Upper lobe of left lung (tissue), 6 donors: Measurements from ENCODE around the gene SMIM28. TPM values are rescaled to one million over a fixed set of nuclear protein-coding genes. Genes with fewer than 3 reads are reported as not detected.

Source experiments
- ATAC-seq, 2 donors: fragments of 200-7000 bp; cut with Tn5 transposase; one replicate each; pipeline ENCODE4 v1.9.1; 2022; ENCODE audit warnings: mild to moderate bottlenecking in 2 of 2, moderate library complexity in 2 of 2; ENCODE audit not compliant: low FRiP score in 2 of 2
- DNase-seq, 2 donors: peaks; one replicate each; pipeline ENCODE4 v3.0.0-alpha.2; 2019 to 2020
- H3K27ac ChIP-seq, 4 donors: fragments of 200-600 bp; sonication (generic); one replicate each; pipeline ENCODE4 v1.5.1; 2016 to 2019
- H3K27me3 ChIP-seq, 4 donors: fragments of 200-600 bp; sonication (generic); one replicate each; pipeline ENCODE4 v1.5.1; 2017 to 2019
- H3K36me3 ChIP-seq, 4 donors: fragments of 200-600 bp; sonication (generic); one replicate each; pipeline ENCODE4 v1.5.1; 2016 to 2019
- H3K4me1 ChIP-seq, 4 donors: fragments of 200-600 bp; sonication (generic); one replicate each; pipeline ENCODE4 v1.5.1; 2018 to 2019
- H3K4me3 ChIP-seq, 4 donors: fragments of 200-600 bp; sonication (generic); one replicate each; pipeline ENCODE4 v1.5.1; 2017 to 2019; ENCODE audit warnings: mild to moderate bottlenecking in 2 of 4, moderate library complexity in 1 of 4
- H3K9me3 ChIP-seq, 4 donors: fragments of 200-600 bp; sonication (generic); one replicate each; pipeline ENCODE4 v1.5.1; 2018 to 2019
- CTCF ChIP-seq, 6 experiments: fragments of 450-650 bp in 4 of 6; fragments of 200-600 bp in 2 of 6; sonication (generic) in 2 of 6; IDR thresholded peaks; one replicate each; pipeline ENCODE4 v1.5.1; 2016 to 2019; ENCODE audit warnings: antibody characterized with exemption in 6 of 6
- EP300 ChIP-seq, 4 donors: sonication (generic); formaldehyde crosslinking; IDR thresholded peaks; one replicate each; pipeline ENCODE4 v1.5.1; 2017; ENCODE audit warnings: antibody characterized with exemption in 4 of 4, control low read depth in 2 of 4
- POLR2A ChIP-seq, 4 donors: fragments of 450-650 bp; IDR thresholded peaks; one replicate each; pipeline ENCODE4 v1.5.1; 2016 to 2017; ENCODE audit warnings: antibody characterized with exemption in 4 of 4, mild to moderate bottlenecking in 2 of 4
- POLR2AphosphoS5 ChIP-seq, 2 donors: sonication (generic); formaldehyde crosslinking; IDR thresholded peaks; one replicate each; pipeline ENCODE4 v1.5.1; 2017; ENCODE audit warnings: antibody characterized with exemption in 2 of 2
- whole genome bisulfite sequencing, 2 donors: methylation state at CpG; one replicate each; pipeline ENCODE4 v1.1.5; 2017 to 2018; 5-methylcytosine and 5-hydroxymethylcytosine counted together
- total RNA-seq, 6 donors: library from RNA; depleted of rRNA in 4 of 6; stranded (reverse); fragments of >200 nt in 4 of 6; gene quantifications; one replicate each; pipeline versions ENCODE4 v1.1.0 to v1.2.1, GENCODE V29; 2016 to 2021
- donor health status: DM: no; HTN: no; CAD: no; lungs with moderate emphysema.
- donor health status: DM: no; HTN: yes; CAD: no; lungs with severe emphysema.

SMIM28 gene
- total RNA-seq, 6 donors from 2014 or later: not detected

GRCh38 chr6:138334000-138334399, 43.7 kb upstream of the SMIM28 start:
- no peak for TF ChIP-seq POLR2AphosphoS5 (IDR thresholded peaks at IDR 0.05)
- TF ChIP-seq CTCF (IDR thresholded peaks at IDR 0.05): no peak
- no peak for TF ChIP-seq POLR2A (IDR thresholded peaks at IDR 0.05)
- no peak for TF ChIP-seq EP300 (IDR thresholded peaks at IDR 0.05)
- Histone ChIP-seq H3K4me1 (no peaks in the 10 kb centered on the region), H3K27ac (no peak overlapping the region), H3K27me3 (no peaks in the 10 kb centered on the region), H3K9me3 (no peaks in the 10 kb centered on the region), H3K4me3 (no peak overlapping the region), H3K36me3 (peaks cover 0 to 20% (median 16%) of the 10 kb centered on the region in 4 donors)
- WGBS, 2 donors: 91 to 94% methylated on average over 12 to 14 of the region's 14 CpGs
- DNase-seq (no peak), ATAC-seq (no peak)

GRCh38 chr6:138334963-138335362, 42.7 kb upstream of the SMIM28 start:
- no peaks in the 10 kb centered on the region for H3K27me3 ChIP-seq
- no peaks in the 10 kb centered on the region for H3K9me3 ChIP-seq
- peaks cover 0 to 20% (median 16%) of the 10 kb centered on the region in 4 donors for H3K36me3 ChIP-seq
- H3K27ac ChIP-seq: no peak overlapping the region
- TF ChIP-seq POLR2AphosphoS5 (IDR thresholded peaks at IDR 0.05) (no peak), CTCF (IDR thresholded peaks at IDR 0.05) (no peak), EP300 (IDR thresholded peaks at IDR 0.05) (no peak), POLR2A (IDR thresholded peaks at IDR 0.05) (no peak)
- no peaks in the 10 kb centered on the region for H3K4me1 ChIP-seq
- peak in 1 of 2 donors; percentile 48 for DNase-seq
- ATAC-seq: peak in 1 of 2 donors; percentile 61
- 88 to 95% methylated on average over 10 to 14 of the region's 14 CpGs for WGBS, 2 donors
- no peak overlapping the region for H3K4me3 ChIP-seq

GRCh38 chr6:138336221-138336620, 41.5 kb upstream of the SMIM28 start:
- TF ChIP-seq EP300 (IDR thresholded peaks at IDR 0.05): no peak
- no peak for TF ChIP-seq CTCF (IDR thresholded peaks at IDR 0.05)
- no peak for TF ChIP-seq POLR2A (IDR thresholded peaks at IDR 0.05)
- no peak for TF ChIP-seq POLR2AphosphoS5 (IDR thresholded peaks at IDR 0.05)
- H3K9me3 ChIP-seq: no peaks in the 10 kb centered on the region
- H3K4me1 ChIP-seq: no peaks in the 10 kb centered on the region
- WGBS, 2 donors: 88 to 94% methylated on average over 8 of the region's 8 CpGs
- no peaks in the 10 kb centered on the region for H3K27me3 ChIP-seq
- H3K36me3 ChIP-seq: peaks cover 0 to 20% (median 16%) of the 10 kb centered on the region in 4 donors
- DNase-seq (no peak), ATAC-seq (no peak)
- no peak overlapping the region for H3K4me3 ChIP-seq
- H3K27ac ChIP-seq: no peak overlapping the region

GRCh38 chr6:138337076-138337475, 40.6 kb upstream of the SMIM28 start:
- DNase-seq (no peak), ATAC-seq (no peak)
- H3K27ac ChIP-seq: no peak overlapping the region
- peaks cover 0 to 20% (median 16%) of the 10 kb centered on the region in 4 donors for H3K36me3 ChIP-seq
- H3K9me3 ChIP-seq: no peaks in the 10 kb centered on the region
- no peaks in the 10 kb centered on the region for H3K4me1 ChIP-seq
- H3K4me3 ChIP-seq: no peak overlapping the region
- TF ChIP-seq POLR2A (IDR thresholded peaks at IDR 0.05) (no peak), POLR2AphosphoS5 (IDR thresholded peaks at IDR 0.05) (no peak), CTCF (IDR thresholded peaks at IDR 0.05) (no peak), EP300 (IDR thresholded peaks at IDR 0.05) (no peak)
- H3K27me3 ChIP-seq: no peaks in the 10 kb centered on the region
- 89 to 95% methylated on average over 4 of the region's 4 CpGs for WGBS, 2 donors

- DNase-seq (no peak), ATAC-seq (no peak)
- H3K4me3 ChIP-seq: no peak overlapping the region
- 64 to 88% methylated on average over 1 of the region's 1 CpG for WGBS, 2 donors
- no peaks in the 10 kb centered on the region for H3K4me1 ChIP-seq
- TF ChIP-seq CTCF (IDR thresholded peaks at IDR 0.05) (no peak), POLR2A (IDR thresholded peaks at IDR 0.05) (no peak), POLR2AphosphoS5 (IDR thresholded peaks at IDR 0.05) (no peak), EP300 (IDR thresholded peaks at IDR 0.05) (no peak)
- H3K9me3 ChIP-seq: no peaks in the 10 kb centered on the region
- no peaks in the 10 kb centered on the region for H3K27me3 ChIP-seq
- no peak overlapping the region for H3K27ac ChIP-seq
- peaks cover 0 to 20% (median 15%) of the 10 kb centered on the region in 4 donors for H3K36me3 ChIP-seq
Measured at GRCh38 chr6:138339024-138339423, 38.7 kb upstream of the SMIM28 start.
